ENCODE measurements around the gene PECR.

PECR gene

DNA sequence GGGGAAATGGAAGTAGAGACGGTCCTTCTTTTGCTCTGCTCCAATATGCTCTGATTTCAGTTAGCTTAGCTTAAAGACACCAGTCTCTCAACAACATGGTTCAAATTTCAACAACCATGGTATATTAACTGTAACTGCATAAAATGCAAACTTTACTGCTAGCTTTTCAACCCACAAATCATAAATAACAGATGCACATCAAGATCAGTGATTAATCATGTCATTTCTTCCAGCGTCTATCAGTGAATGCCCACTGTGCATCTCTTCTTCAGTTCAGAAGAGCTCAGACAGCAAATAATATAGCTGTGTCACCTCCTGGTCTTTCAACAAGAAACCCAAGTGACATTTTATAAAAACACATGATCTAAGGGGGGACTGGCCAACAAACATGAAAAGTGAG is 12.6 kb downstream of the PECR start:
- no peak for FAIRE-seq

DNA sequence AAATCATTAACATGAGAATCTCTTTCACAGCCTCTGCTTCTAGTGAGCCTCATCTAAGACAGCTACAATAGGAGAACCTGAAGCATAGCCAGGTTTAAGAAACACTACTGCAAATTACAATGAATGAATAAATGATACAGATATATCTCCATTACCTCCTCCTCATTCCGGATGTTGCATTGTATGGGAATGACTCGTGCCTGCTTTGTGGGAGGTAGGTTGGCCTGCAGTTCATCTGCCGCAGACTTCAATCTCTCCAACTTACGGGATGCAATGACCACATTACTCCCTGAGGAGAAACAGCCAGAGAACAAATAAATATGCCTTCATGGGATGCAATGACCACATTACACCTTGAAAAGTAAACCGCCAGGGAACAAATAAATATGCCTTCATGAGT is 15.4 kb downstream of the PECR start:
- no peak for FAIRE-seq

DNA sequence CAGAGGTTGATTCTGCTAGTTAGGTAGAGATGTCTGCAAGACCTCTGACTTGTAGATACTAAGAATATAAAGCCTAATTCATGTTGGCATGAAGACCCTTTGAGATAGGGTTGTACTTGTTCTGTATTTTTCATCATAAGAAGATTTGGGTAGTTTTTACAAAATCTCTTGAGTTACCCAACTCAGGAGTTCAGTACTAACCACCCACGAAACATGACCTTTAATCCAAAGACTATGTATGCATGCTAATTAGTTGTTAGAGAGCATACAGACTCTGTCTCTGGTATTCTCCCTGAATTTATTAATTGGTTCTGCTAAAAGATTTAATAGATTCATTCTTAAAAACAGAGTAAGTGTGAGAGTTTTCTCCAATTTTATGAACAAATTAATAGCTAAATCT is 16.9 kb downstream of the PECR start:
- FAIRE-seq: no peak

DNA sequence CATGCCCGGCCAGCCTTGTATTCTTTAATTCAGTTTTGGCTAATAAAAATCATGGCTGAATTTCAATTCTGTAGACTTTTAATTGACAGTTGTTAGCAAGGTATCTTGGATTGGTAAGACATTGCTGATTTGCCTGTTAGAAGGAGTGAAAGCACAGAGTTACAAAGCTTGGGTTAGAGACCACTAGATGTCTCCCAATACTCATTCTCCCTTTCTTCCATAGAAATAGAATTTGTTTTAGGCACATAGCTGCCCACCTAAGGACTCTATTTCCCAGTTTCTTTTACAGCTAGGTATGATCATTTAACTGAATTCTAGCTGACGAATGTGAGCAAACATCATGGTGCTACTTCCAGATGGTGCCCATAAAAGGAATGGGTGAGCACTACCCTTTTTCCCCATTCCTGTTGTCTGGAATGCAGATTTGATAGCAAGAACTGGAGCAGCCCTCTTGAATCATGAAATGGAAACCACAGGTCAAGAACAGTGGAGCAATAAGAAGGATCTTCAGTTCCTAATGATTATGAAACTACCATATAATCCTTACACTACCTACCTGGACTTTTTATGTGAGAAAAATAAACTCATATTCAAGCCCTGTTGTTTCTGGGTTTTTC is 17.5 kb downstream of the PECR start:
- no peak for FAIRE-seq

DNA sequence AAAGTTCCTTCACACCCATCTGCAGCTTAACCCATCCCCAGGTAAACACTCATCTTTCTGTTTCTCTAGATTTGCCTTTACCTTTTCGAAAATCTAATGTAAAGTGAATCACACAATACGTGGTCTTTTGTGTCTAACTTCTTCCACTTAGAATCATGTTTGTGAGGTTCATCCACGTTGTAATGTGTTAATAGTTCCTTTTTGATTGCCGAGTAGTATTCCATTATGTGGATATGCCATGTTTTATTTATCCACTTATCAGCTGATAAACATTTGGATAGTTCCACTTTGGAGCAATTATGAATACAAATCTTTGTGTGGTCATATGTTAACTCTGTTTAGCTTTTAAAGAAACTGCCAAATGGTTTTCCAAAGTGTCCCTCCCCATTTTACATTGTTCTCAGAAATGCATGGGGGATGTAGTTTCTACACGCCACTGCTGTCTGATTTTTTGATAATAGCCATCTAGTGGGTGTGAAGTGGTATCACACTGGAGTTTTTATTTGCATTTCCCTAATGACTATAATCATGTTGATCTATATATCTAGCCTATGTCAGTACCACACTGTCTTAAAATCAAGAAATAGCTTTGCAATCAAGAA is 22.3 kb downstream of the PECR start:
- FAIRE-seq: no peak

DNA sequence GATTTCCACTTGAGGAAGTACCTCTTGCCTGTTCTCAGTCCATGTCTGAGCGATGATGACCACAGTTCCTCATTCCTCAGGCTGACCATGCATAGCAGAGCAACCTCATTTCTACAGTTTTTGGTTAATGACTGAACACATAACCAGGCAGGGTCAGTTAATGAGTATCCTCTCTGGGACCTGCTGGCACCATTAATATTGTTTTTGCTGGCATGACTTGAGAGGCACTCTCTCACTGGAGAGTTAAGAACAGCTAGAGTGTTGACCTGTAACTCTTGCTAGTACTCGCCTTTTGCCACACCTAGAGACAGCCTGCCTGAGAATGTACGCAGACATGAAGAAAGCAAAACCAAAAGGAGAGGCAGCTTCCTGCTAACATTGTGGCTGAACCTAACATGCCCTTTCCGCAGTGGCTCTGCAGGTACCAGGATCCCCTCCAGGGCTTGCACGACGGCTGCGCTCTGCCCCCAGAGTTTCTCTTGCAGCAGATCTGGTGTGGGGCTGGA is 23.9 kb downstream of the PECR start:
- FAIRE-seq: no peak

DNA sequence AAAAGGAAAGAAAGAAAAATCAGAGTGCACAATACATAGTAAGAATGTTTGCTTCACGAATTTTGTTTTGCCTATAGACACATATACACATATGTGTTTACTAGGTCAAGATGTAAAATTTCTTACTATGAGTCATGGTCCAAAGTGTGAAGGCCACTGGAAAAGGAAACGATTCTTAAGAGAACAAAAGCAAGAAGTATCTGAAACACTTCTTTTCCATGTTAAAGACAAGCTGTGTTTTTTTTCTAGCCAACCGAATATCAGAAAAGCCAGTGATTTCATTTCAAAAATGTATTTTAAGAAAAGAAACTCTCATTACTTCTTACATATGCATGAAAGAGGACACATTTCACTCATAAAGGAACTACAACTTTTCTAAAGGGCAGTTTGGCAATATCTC is 24.9 kb downstream of the PECR start:
- FAIRE-seq: no peak

DNA sequence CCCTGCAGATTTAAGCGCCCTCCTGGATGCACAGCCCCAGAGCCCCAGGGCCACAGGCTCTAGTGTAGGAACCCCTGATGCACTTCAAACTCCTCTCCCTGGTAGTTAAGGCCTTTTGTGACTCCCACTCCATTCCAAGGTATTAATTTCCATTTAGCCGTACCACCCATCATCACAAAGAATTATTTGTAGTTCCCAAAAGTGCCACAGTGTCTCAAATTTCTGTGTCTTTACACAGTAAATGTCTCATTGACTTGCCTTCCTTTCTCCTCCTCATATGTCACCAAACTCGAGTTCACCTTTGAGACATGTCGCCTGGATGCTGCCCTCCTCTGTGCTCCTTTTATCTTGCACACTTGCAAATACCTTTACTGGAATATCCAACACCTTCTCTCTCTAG is 25.9 kb downstream of the PECR start:
- no peak for FAIRE-seq

DNA sequence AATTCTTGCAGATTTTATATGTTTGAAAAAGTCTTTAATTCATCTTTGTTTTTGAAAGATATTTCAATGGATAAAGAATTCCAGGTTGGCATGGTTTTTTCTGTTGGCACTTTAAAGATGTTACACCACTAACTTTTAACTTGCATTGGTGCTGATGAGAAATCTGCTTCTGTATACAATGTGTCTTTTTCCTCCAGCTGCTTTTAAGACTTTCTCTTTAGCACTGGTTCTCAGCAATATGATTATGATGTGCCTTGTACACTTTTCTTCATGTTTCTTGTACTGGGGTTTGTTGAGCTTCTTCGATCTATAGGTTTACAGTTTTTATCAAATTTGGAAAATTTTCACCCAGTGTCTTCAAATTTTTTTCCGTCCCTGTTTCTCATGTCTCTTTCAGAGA is 29.2 kb downstream of the PECR start:
- FAIRE-seq: no peak

DNA sequence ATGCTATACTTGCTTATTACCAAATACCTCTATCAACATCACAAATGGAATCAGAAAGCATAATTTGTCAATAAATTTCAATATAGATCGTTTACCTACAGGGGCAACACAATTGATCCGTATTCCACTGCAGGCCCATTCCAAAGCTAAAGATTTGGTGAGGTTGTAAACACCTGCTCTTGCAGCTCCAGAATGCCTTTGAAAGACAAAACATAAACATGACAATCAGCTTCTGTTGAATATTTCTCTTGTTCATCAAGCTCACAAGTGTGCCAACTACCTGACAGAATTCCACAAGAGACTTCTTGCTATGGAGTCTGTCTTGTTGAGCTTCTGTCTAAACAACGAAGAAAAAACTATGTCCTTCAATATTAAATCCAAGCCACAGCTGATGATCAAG is 30.3 kb downstream of the PECR start:
- FAIRE-seq: no peak

DNA sequence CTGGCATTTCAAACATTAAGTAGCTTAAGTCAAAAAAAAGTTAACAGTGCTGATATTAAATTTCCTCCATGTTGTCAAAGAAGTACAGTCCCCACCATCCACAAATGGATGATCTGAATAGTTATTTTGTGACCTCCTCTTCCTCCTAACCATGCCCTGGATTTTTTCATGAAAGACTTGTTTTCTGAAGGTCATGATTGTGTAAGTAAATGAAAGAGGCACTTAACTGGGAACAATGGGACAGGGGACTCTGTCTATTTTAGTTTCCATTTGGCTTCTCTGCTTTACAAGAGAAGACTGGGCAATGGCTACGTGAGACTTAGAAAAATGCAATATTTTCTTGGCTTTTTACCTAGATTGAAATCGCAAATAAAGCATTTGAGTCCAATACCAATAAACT is 32.2 kb downstream of the PECR start:
- FAIRE-seq: no peak

DNA sequence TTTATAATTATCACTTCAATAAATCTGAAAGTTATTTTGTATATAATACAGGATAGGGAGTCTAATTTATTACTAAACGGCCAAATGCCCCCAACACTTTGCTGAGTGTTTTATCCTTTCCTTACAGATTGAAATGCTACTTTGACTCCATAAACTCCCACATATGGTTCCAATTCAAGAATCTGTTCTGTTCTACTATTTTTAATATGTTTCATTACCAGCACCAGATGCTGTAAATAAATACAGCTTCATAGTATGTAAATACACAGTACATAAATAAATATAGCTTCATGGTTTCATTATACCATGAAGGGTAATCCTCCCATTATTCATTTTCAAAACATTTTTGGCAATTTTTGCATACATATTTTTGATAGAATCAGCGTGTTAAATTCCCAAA is 34.2 kb downstream of the PECR start:
- FAIRE-seq: no peak

DNA sequence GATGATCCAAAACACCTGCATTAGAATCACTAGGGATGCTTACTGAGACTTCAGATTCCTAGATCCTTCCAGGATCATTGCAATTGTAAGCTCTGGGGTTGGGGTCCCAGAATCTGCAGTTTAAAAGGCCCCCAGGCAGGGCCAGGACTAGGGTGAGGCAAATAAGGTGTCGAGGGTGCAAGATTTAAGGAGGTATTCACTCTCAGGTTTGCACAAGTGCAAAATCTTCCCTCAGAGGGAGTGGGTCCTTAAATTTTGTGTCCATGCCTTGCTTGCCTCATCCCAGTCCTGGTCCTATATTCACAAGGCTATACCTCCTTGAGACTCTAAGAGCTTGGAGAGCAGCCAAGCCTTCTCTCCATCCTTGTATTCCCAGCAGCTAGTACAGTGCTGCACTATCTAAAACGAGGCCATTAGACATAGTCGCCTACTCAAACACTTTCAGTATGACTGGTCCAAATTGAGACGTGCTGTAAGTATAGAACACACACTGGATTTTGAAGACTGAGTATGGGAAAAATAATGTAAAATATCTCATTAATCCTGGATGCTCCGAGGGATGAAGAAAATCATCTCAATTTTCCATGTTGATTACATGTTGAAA is 36.6 kb downstream of the PECR start:
- FAIRE-seq: no peak

DNA sequence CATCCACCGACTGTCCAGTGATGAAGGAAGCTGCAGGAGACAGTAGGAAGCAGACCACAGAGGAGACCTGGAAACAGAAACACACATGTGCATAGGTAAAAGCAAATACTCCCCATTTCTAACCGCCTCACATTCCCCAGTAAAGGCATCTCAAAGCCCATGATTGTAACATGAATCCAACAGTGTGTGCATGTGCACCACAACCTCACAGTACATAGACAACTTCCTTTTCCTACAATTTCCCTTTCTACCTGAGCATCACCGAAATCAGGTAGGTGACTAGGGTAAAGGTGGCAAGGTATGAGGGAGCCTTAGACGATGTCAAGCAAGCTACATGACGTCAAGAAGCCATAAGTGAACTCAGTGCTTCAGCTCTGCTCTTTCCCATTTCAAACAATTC is 37.7 kb downstream of the PECR start:
- FAIRE-seq: no peak

DNA sequence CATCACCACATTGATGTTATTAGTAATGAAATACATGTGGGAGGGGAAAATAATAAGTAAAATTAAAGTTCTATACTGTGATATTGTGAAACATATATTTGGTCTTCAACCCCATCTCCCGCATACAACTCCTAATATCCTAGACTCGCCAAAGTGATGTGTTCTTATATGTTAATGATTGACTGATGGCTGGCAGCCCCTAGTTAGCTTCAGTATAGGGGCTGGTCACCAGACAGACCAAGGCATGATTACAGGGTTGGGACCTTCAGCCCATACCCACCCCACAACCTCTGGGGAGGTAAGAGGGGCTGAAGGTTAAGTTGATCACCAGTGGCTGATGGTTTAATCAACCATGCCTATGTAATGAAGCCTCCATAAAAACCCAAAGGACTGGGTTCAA is 40.2 kb downstream of the PECR start:
- FAIRE-seq: no peak

DNA sequence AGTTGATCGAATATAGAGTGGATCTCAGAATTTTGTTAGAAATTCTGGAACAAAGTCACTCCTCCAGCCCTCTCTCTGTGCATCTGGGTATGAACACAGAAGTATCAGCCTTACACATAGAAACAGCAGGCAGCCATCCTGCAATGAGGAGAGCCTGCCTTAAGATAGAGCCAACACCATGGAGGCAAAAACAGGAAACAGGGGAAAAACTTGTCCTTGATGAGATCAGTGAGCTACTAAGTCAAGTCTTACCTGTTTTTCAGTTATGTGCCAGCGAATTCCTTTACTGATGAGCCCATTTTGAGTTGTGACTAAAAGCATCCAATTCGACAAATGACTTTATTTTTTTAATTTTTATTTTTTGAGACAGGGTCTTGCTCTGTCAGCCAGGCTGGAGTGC is 41.7 kb downstream of the PECR start:
- no peak for FAIRE-seq

DNA sequence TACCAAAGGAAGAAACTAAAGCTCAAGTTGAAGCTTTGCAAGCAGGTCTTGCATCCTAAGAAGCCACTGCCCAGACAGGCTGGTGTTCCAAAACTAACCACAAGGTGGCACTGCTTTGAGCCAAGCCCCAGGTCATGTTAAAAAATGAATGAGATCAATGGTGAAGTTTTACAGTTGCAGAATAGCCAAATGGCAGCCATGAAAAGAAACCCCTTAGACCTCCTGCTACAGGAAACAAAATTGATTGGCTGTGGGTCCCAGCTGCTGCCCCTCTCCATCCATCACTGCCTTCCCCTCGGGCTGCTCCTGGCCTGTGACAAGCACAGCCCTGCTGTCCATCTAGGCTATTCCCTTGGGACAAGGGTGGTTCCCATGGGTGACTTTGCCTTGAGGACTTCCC is 47.5 kb downstream of the PECR start:
- peak; percentile 16 for FAIRE-seq

DNA sequence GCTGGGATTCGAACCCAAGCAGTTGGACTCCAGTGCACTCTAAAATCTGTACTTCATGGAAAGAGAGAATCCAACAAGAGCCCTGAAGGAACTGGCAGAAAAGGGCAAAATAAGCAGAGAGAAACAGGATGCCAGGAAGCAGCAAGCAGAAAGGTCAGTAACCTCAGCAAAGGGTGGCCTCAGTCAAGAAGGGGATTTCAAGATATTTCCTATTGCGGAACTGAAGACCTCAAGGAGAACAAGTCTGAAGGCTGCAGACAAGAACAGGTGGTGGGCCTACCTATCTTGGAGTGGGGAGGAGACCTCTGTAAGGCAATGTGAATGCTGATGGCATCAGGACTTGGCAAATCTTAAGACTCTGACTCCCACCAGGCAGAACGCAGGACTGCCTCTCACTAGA is 48.2 kb downstream of the PECR start:
- FAIRE-seq: no peak

DNA sequence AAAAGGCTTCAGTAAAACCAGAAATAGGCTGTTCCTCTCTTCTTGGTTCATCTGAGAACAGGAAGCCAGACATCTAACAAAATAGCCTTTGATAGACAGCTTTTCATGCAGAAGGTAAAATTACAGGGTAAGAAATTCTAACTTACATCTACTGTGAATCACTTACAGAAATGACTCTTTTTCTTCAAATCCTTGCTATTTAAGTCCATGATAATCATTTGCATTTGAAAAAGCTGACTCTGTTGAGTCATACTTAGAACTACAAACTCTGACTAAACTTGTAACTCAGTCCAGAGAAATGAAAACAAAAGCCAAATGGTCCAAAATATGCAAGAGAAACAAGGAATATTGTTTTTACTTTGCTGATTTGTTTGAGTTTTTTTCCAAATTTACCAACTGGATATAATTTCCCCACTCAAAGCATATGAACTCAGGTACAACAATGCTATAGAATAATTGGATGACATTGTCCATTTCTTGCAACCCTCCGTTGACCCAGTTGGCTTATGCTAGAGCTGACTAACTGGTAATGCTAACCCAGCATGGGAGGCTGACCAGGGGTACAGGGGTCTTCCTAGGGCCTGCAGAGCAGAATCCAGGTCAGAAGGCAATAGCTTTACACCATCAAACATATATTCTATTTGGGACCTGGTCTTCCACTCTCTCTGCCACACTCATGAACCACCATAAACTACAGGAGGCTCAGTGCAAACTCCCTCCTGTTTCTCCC is 49.5 kb downstream of the PECR start:
- no peak for FAIRE-seq

DNA sequence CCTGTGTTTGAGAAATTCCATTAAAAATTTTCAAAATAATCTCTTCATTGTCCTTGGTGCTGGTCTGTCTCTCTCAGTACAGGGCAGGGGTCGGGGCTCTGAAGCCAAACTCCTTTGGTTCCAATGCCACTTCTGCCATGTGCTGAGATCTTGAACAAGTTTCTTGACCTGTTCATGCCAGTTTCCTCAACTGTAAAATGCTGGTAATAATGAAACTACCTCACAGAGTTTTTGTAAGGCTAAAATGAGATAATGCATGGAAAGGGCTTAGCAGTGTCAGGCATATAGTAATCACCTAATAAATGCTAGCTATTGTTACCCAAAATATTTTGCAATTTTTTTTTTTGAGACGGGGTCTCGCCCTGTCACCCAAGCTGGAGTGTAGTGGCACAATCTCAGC is 51.4 kb downstream of the PECR start:
- FAIRE-seq: no peak

DNA sequence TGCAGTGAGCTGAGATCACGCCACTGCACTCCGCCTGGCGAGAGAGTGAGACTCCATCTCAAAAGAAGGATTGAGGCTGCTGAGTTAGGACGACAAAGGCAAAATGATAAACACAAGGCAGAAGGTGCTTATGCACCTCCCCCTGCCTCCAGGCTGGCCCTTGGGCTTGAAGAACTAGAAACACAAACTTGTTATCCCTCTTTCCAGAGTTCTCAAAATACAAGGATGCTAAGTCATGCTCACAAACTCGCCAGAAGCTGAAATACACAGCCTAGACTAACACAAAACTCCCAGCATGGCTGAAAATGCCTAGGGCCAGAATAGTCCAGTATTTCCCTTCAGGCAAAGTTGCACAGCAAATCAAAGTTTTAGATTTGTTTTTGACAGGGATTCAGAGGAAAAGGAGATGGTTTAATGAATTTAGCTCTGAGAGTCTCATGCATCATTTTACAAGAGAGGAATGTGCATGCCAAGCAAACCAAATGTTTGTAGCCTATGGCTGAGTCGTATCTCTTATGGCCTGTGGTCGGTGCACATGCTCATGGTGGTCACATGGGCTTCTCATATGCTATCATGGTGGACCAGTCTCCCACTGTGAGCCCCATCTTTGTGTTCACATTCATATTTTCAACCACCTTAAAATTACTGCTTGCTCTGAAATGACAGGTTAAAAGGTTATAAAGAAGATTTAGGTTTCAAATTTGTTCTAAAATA is 52.0 kb downstream of the PECR start:
- FAIRE-seq: no peak

DNA sequence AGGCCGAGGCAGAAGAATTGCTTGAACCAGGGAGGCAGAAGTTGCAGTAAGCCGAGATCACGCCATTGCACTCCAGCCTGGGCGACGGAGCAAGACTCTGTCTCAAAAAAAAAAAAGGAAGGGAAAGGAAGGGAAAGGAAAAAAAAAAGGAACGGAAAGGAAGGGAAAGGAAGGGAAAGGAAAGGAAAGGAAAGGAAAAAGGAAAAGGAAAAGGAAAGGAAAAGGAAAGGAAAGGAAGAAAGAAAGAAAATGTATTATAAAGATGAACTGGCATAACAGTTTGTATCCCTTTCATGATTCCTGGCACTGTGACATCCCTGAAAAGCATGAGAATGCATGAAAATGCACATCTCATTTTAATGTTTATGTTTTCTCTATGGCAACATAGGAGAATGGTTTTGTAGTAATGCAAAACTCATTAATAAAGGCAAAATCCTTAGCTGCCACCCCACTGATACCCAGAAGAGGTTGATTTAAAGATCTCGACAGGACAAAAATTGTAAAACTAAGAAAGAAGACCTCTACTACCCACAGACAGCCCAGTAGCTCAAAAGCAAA is 56.8 kb downstream of the PECR start:
- no peak for FAIRE-seq

DNA sequence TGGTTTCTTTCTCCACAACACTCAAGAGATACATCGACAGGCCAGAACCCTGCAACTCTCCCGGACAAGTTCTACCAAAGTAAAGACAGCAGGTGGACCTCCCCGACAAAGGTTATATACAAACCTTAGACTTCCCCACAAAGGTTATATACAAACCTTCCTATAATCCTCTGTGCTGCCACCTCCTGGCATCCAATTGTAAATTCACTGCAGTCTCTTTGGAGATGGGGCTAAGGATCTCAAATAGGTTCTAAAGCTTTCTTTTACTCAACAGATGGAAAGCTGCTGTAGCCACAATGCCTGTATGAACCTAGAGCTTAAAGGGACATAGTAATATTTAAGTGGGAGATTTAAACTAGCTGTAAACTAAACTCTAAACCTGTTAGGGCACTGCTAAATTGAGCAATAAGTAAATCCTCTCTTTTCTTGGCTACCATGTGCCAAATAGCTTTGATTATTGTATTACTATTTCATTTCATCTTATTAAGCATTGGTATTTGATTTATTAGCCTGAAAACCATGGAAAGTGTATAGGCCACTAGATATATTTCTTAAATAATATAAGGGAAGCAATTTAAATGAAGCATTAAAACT is 58.5 kb downstream of the PECR start:
- peak; percentile 91 for FAIRE-seq
